Activated naive CD4-positive, alpha-beta T cell treated with anti-CD3 and anti-CD28 coated beads, Interleukin-2, amount 50 U/mL, for 72 hours (primary cell): ENCODE measurements around the gene BEST2. TPM values are rescaled to one million over a fixed set of nuclear protein-coding genes. Genes with fewer than 3 reads are reported as not detected.
A peak's percentile ranks its signal among the peaks of the same experiment; 100 is the strongest.

ENCODE experiments used
- ATAC-seq, 2 donors: fragments of 150-1000 bp; cut with Tn5 transposase; 2 replicates each; pipeline ENCODE4 v1.10.0; 2021; ENCODE audit warnings: mild to moderate bottlenecking in 2 of 2, moderate library complexity in 2 of 2
- DNase-seq, 2 donors: peaks; one replicate each; pipeline ENCODE4 v3.0.0; 2021 to 2022; ENCODE audit warnings: low spot score in 2 of 2
- H3K27ac Mint-ChIP-seq, 2 donors: one replicate each; pipeline ENCODE4 v1.8.0; 2022; ENCODE audit warnings: mild to moderate bottlenecking in 2 of 2, mixed read lengths in 2 of 2
- H3K36me3 Mint-ChIP-seq, 2 donors: one replicate each; pipeline ENCODE4 v1.8.0; 2022; ENCODE audit warnings: mixed read lengths in 2 of 2
- H3K9me3 Mint-ChIP-seq, 2 donors: one replicate each; pipeline ENCODE4 v1.8.0; 2022; ENCODE audit warnings: mixed read lengths in 2 of 2
- total RNA-seq, 2 donors: library from RNA; stranded (reverse); gene quantifications; one replicate each; pipeline ENCODE4 v1.2.3, GENCODE V29; 2022

The BEST2 gene
- total RNA-seq, 2 donors from 2014 or later, result not detected

- DNase-seq (no peak), ATAC-seq (no peak)
- Mint-ChIP-seq H3K36me3 (peaks cover 9 to 15% of the 10 kb centered on the region in 2 donors), H3K27ac (no peak overlapping the region), H3K9me3 (no peaks in the 10 kb centered on the region)
Measured at GRCh38 chr19:12799742-12800465, 48.3 kb downstream of the BEST2 start.

GRCh38 chr19:12800466-12800770 lies 48.8 kb downstream of the BEST2 start:
- no peak for DNase-seq

GRCh38 chr19:12800923-12801465 lies 49.4 kb downstream of the BEST2 start:
- no peaks in the 10 kb centered on the region for H3K9me3 Mint-ChIP-seq
- ATAC-seq, result peak; percentile 16 to 49
- DNase-seq, result no peak
- peak overlapping the region; percentile 65 to 90 for H3K27ac Mint-ChIP-seq
- peaks cover 9 to 15% of the 10 kb centered on the region in 2 donors for H3K36me3 Mint-ChIP-seq

More at GRCh38 chr19:12800466-12800770, 48.8 kb downstream of the BEST2 start:
- no peak for ATAC-seq
- Mint-ChIP-seq H3K27ac (peak overlapping the region in 1 of 2 donors; percentile 90), H3K9me3 (no peaks in the 10 kb centered on the region), H3K36me3 (peaks cover 9 to 15% of the 10 kb centered on the region in 2 donors)

DNA sequence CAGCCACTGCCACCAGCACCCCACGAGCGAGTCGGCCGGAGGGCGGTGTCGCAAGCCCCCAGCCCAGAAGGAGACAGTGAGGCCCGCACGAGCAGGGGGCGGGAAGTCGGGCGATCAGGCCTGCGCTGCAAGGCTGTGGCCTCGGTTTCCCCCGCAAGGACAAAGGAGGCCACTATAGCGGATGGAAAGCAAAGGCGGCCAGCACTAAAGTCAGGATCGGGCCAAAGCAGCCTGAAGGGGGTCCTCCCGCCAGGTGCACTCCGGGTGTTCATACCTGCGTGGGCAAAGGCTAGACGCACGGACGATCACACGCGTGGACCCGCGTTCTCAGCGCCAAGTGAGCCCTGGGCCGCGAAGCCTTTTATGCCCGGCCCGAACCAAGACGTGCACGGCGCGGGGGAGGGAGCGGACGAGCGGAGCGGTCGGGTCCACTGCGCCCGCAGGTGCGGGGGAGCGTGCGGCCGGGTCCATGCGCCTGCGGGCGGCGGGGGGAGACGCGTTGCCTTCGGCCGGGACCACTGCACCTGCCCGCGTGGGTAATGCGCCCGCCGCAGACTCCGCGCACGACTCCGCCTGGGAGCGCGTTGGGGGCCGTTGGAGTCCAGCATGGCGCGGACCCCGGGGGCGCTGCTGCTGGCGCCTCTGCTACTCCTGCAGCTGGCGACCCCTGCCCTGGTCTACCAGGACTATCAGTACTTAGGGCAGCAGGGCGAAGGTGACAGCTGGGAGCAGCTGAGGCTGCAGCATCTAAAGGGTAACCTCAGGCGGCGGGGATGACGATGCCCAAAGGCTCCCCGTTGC lies 50.1 kb downstream of the BEST2 start, which contains the start of the genes PRDX2 and THSD8:
Gene PRDX2, minus strand, starts transcription at position 335 of the 801 bp plus-strand sequence. CDS start 539 bp downstream, outside the sequence.
Gene THSD8, plus strand, starts transcription at position 604 of the 801 bp plus-strand sequence. Its CDS starts 3 bp downstream, at position 607.
- ATAC-seq, result peak; percentile 72 to 75
- Mint-ChIP-seq H3K9me3 (no peaks in the 10 kb centered on the region), H3K36me3 (peaks cover 14 to 19% of the 10 kb centered on the region in 2 donors), H3K27ac (peak within 1 kb of the TSS; percentile 77 to 90)
- DNase-seq, result peak; percentile 86 to 87

DNA sequence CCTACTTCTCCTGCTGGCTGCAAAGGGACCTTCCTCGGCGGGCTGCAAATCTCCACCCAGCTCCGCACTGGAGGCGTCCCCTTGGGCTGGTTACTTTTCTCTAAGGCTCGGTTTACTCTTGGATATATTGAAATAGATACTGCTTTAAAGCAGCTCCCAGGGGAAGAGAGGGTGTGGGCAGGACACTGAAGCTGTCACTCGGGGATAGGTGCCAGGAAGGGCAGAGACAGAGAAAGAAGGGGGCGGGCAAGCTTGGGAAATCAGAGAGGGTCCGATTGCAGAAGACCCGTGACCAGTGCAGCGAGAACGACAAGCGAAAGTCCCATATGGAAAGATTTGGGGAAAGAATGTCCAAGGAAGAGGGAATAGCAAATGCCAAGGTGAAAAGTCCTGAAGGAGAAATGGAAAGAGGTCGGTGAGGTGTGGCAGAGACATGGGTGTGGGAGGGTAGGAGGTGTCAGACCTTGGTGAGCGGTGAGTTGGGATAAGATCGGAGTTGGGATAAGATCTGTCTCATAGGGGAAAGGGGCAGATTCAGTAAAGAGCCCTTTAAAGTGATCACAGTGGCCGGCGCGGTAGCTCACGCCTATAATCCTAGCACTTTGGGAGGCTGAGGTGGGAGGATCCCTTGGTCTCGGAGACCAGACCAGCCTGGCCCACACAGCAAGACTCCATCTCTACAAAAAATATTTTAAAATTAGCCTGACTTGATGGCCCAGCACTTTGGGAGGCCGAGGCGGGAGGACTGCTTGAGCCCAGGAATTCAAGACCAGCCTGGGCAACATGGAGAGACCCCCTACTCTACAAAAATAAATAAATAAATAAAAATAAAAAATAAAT lies 50.9 kb downstream of the BEST2 start:
- H3K9me3 Mint-ChIP-seq, result no peaks in the 10 kb centered on the region
- peak overlapping the region in 1 of 2 donors; percentile 77 for H3K27ac Mint-ChIP-seq
- peaks cover 18 to 25% of the 10 kb centered on the region in 2 donors for H3K36me3 Mint-ChIP-seq
- DNase-seq, result no peak
- ATAC-seq, result no peak

GRCh38 chr19:12804051-12804450 lies 52.5 kb downstream of the BEST2 start:
- Mint-ChIP-seq H3K36me3 (peaks cover 24 to 31% of the 10 kb centered on the region in 2 donors), H3K9me3 (no peaks in the 10 kb centered on the region), H3K27ac (no peak overlapping the region)
- no peak for DNase-seq
- ATAC-seq, result no peak

GRCh38 chr19:12806242-12807081 lies 54.9 kb downstream of the BEST2 start, which contains the start of gene RNASEH2A:
Gene RNASEH2A (plus strand): TSS chr19:12806584. CDS start chr19:12806674, 90 bp downstream.
- DNase-seq, result peak; percentile 88 to 89
- Mint-ChIP-seq H3K9me3 (no peaks in the 10 kb centered on the region), H3K27ac (peak within 1 kb of the TSS; percentile 91 to 95), H3K36me3 (peaks cover 15 to 21% of the 10 kb centered on the region in 2 donors)
- ATAC-seq, result peak; percentile 88 to 92

Other genes starting within 250 kb of the BEST2 start
- gene ZNF564, start 200.3 kb upstream of the BEST2 start, total RNA-seq, result 10 to 100 TPM in 1 of 2 donors, 1 to 10 TPM in 1; 4.6 to 12.9 TPM
- gene ZNF490, start 141.0 kb upstream of the BEST2 start, total RNA-seq, result 1 to 10 TPM; 5.2 to 8.4 TPM
- 10 to 100 TPM; 14.7 to 16.7 TPM for gene ZNF791, start 140.9 kb upstream of the BEST2 start, total RNA-seq
- gene MAN2B1, start 85.0 kb upstream of the BEST2 start, total RNA-seq, result 100 to 1,000 TPM; 136 to 174 TPM
- 10 to 100 TPM; 14.9 to 21.8 TPM for gene WDR83, start 85.0 kb upstream of the BEST2 start, total RNA-seq
- 100 to 1,000 TPM; 148 to 193 TPM for gene DHPS, start 69.9 kb upstream of the BEST2 start, total RNA-seq
- gene GNG14, start 63.8 kb upstream of the BEST2 start, total RNA-seq, result not detected
- 1 to 10 TPM; 7.1 to 9.5 TPM for gene FBXW9, start 55.2 kb upstream of the BEST2 start, total RNA-seq
- gene TNPO2, start 27.9 kb upstream of the BEST2 start, total RNA-seq, result 100 to 1,000 TPM in 1 of 2 donors, 10 to 100 TPM in 1; 89.6 to 100 TPM
- gene TRIR, start 17.1 kb upstream of the BEST2 start, total RNA-seq, result 100 to 1,000 TPM; 122 to 167 TPM
- 10 to 100 TPM; 46.4 to 56.9 TPM for gene GET3, start 14.3 kb upstream of the BEST2 start, total RNA-seq
- 10 to 100 TPM; 37.9 to 41.5 TPM for gene HOOK2, start 23.8 kb downstream of the BEST2 start, total RNA-seq
- gene JUNB, start 39.7 kb downstream of the BEST2 start, total RNA-seq, result 100 to 1,000 TPM; 400 to 402 TPM
- 100 to 1,000 TPM; 317 to 357 TPM for gene PRDX2, start 50.0 kb downstream of the BEST2 start, total RNA-seq
- gene THSD8, start 50.3 kb downstream of the BEST2 start, total RNA-seq, result 10 to 100 TPM; 39.4 to 42.7 TPM
- 10 to 100 TPM; 37.0 to 41.4 TPM for gene RNASEH2A, start 54.8 kb downstream of the BEST2 start, total RNA-seq
- gene RTBDN, start 82.8 kb downstream of the BEST2 start, total RNA-seq, result not detected
- gene MAST1, start 86.7 kb downstream of the BEST2 start, total RNA-seq, result 1 to 10 TPM in 1 of 2 donors, under 1 TPM in 1; 0.77 to 4.6 TPM
- gene DNASE2, start 129.7 kb downstream of the BEST2 start, total RNA-seq, result 10 to 100 TPM; 26.0 to 31.6 TPM
- under 1 TPM; 0.46 to 0.54 TPM for gene KLF1, start 135.4 kb downstream of the BEST2 start, total RNA-seq
- 10 to 100 TPM; 41.8 to 48.9 TPM for gene GCDH, start 139.4 kb downstream of the BEST2 start, total RNA-seq
- 1 to 10 TPM; 2.2 to 4.8 TPM for gene SYCE2, start 167.5 kb downstream of the BEST2 start, total RNA-seq
- gene FARSA, start 181.9 kb downstream of the BEST2 start, total RNA-seq, result 100 to 1,000 TPM in 1 of 2 donors, 10 to 100 TPM in 1; 89.2 to 116 TPM
- 100 to 1,000 TPM; 505 to 624 TPM for gene CALR, start 186.8 kb downstream of the BEST2 start, total RNA-seq
- gene RAD23A, start 194.1 kb downstream of the BEST2 start, total RNA-seq, result 100 to 1,000 TPM; 146 to 207 TPM
- gene GADD45GIP1, start 205.4 kb downstream of the BEST2 start, total RNA-seq, result 10 to 100 TPM in 1 of 2 donors, 1 to 10 TPM in 1; 7.7 to 26.7 TPM
- 1 to 10 TPM in 1 of 2 donors, under 1 TPM in 1; 0.31 to 1.3 TPM for gene DAND5, start 217.8 kb downstream of the BEST2 start, total RNA-seq
- gene NFIX, start 243.7 kb downstream of the BEST2 start, total RNA-seq, result 1 to 10 TPM; 1.8 to 5.4 TPM